ENCODE results near the gene VSTM2L.

DNA sequence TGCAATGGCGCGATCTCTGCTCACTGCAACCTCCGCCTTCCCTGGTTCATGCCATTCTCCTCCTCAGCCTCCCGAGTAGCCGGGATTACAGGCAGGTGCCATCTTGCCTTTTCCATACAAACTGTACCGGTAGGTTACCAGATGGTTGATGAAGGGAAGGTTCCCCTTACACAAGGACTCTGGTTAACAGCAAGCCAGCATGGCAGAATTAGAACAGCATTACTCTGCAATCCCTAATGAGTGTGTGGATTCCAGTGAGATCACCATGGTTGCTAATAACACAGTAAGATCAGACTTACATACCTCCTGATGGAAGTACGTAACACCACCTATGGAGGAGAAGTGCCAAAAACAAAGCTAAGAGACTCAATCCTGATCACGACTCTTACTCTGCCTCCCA is 78.6 kb downstream of the VSTM2L start:
- TF ChIP-seq POLR2AphosphoS5 (IDR thresholded peaks at IDR 0.05; ENCODE audit: insufficient read depth, low read depth, low read length) (no peak), EZH2 (IDR thresholded peaks at IDR 0.05; ENCODE audit: borderline replicate concordance, low read depth, low read length, severe bottlenecking) (no peak), POLR2A (IDR thresholded peaks at IDR 0.05; ENCODE audit: low read depth, low read length) (no peak), MYC (IDR thresholded peaks at IDR 0.05; ENCODE audit: low read depth, low read length) (no peak)
- TF ChIP-seq, protein P1, sequence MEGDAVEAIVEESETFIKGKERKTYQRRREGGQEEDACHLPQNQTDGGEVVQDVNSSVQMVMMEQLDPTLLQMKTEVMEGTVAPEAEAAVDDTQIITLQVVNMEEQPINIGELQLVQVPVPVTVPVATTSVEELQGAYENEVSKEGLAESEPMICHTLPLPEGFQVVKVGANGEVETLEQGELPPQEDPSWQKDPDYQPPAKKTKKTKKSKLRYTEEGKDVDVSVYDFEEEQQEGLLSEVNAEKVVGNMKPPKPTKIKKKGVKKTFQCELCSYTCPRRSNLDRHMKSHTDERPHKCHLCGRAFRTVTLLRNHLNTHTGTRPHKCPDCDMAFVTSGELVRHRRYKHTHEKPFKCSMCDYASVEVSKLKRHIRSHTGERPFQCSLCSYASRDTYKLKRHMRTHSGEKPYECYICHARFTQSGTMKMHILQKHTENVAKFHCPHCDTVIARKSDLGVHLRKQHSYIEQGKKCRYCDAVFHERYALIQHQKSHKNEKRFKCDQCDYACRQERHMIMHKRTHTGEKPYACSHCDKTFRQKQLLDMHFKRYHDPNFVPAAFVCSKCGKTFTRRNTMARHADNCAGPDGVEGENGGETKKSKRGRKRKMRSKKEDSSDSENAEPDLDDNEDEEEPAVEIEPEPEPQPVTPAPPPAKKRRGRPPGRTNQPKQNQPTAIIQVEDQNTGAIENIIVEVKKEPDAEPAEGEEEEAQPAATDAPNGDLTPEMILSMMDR (IDR thresholded peaks at IDR 0.05; ENCODE audit: extremely low read depth in 1 of 2, insufficient read depth in 1 of 2, low read depth in 1 of 2, low read length in 2 of 2) = no peak
